ENCODE data around the gene MED12L.

GRCh38 chr3:151309566-151309965 is 224.1 kb downstream of the MED12L start:
- TF ChIP-seq CTCF (IDR thresholded peaks at IDR 0.05; ENCODE audit: insufficient read depth, low read length) (no peak), REST (IDR thresholded peaks at IDR 0.05; ENCODE audit: insufficient replicate concordance, low read depth) (no peak)
